Measurements from ENCODE around the gene SLC9A9. TPM values are rescaled to one million over a fixed set of nuclear protein-coding genes. Genes with fewer than 3 reads are reported as not detected.
A peak's percentile ranks its signal among the peaks of the same experiment; 100 is the strongest.

SLC9A9 gene
- total and polyA plus RNA-seq, 9 of the 15 experiments (the other 6 are each of a cell fraction or from before 2014, with no cell fraction given) = 0.03 to 0.13 TPM; not detected in 7

GRCh38 chr3:143298380-143298779 lies 549.9 kb downstream of the SLC9A9 start:
- in situ Hi-C loops (cut with MboI) = no loop called here
- intact Hi-C loops (cut with micrococcal nuclease) = no loop called here
- FAIRE-seq (no peak), ATAC-seq (no peak), DNase-seq (ENCODE audit: extremely low read depth in 1 of 4, low spot score in 3 of 4) (no peak)
- no TSS peak for BruUV-seq (replicated peaks)
- H3K4me3 ChIP-seq = no peak overlapping the region
- no peaks in the 10 kb centered on the region for H3K9me3 ChIP-seq (replicated peaks; ENCODE audit: control insufficient read depth, insufficient read depth, low read depth, low read length)
- no peak overlapping the region for H3K9ac ChIP-seq (ENCODE audit: insufficient read depth in 1 of 2, low read depth in 2 of 2, low read length in 2 of 2)
- ChIA-PET POLR2A (no interaction called here), CTCF (ENCODE audit: low intra/inter-chr PET ratio) (no interaction called here)
- H3K27me3 ChIP-seq (ENCODE audit: control insufficient read depth in 2 of 2, insufficient read depth in 2 of 2, low read length in 2 of 2) = no peaks in the 10 kb centered on the region
- TF ChIP-seq ZNF41 (CRISPR knock-in tag; conservative IDR thresholded peaks at IDR 0.05) (no peak), TRIM25 (IDR thresholded peaks at IDR 0.05; ENCODE audit: borderline replicate concordance) (no peak), ZNF436 (CRISPR knock-in tag; IDR thresholded peaks at IDR 0.05) (no peak), ZNF830 (CRISPR knock-in tag; IDR thresholded peaks at IDR 0.05) (no peak), SPI1 (IDR thresholded peaks at IDR 0.05; ENCODE audit: borderline replicate concordance, low read depth, low read length) (no peak), SMAD1 (IDR thresholded peaks at IDR 0.05; ENCODE audit: low read depth, low read length, partially characterized antibody) (no peak), MBD1 (CRISPR knock-in tag; IDR thresholded peaks at IDR 0.05) (no peak), SRF (CRISPR knock-in tag; IDR thresholded peaks at IDR 0.05) (no peak), DACH1 (IDR thresholded peaks at IDR 0.05; ENCODE audit: partially characterized antibody) (no peak), TBL1XR1 (IDR thresholded peaks at IDR 0.05; ENCODE audit: low read length in 2 of 2) (no peak), ZFPM2 (CRISPR knock-in tag; IDR thresholded peaks at IDR 0.05) (no peak), CXXC5 (CRISPR knock-in tag; IDR thresholded peaks at IDR 0.05) (no peak), NFIX (CRISPR knock-in tag; IDR thresholded peaks at IDR 0.05; ENCODE audit: low read depth) (no peak)
- no peak overlapping the region for H3K27ac ChIP-seq (ENCODE audit: extremely low read depth, low read depth, low read length)
- peaks cover 7 to 21% of the 10 kb centered on the region in 2 experiments; a peak in 3 of 5 replicates for H3K4me1 ChIP-seq (replicated peaks in 1 of 2; ENCODE audit: control insufficient read depth in 2 of 2, insufficient read depth in 2 of 2, low read length in 2 of 2)
- peak overlapping the region; percentile 27 for H2AFZ ChIP-seq (ENCODE audit: low read depth, low read length)
- H3K36me3 ChIP-seq (ENCODE audit: control insufficient read depth, insufficient read depth, low read length) = no peaks in the 10 kb centered on the region
- no peaks in the 10 kb centered on the region for H3K9me1 ChIP-seq (ENCODE audit: control insufficient read depth, insufficient read depth, low read length)
- no peaks in the 10 kb centered on the region for H3K79me2 ChIP-seq (ENCODE audit: control insufficient read depth, insufficient read depth, low read length)
- no peak overlapping the region for H3K4me2 ChIP-seq (ENCODE audit: insufficient read depth, low read length)
- no peaks in the 10 kb centered on the region for H4K20me1 ChIP-seq (replicated peaks; ENCODE audit: control insufficient read depth, insufficient read depth, low read length)
